Right lobe of liver (tissue), 4 donors: ENCODE results near the gene BACE1-AS.

Experiments used
- POLR2A ChIP-seq: fragments of 450-650 bp; IDR thresholded peaks from one replicate; pipeline ENCODE4 v1.6.1; 2017; ENCODE audit warnings: antibody characterized with exemption, mild to moderate bottlenecking
- TF ChIP-seq, protein P1 (sequence below), 4 donors: fragments of 200-600 bp in 3 of 4; fragments of 450-650 bp in 1 of 4; IDR thresholded peaks; one replicate each; pipeline versions ENCODE4 v1.5.1 to v1.8.0; 2016 to 2022; ENCODE audit warnings: antibody characterized with exemption in 4 of 4, mild to moderate bottlenecking in 2 of 4
- donor health status: DM: no; HTN: no; CAD: no.
- donor health status: DM: no; HTN: no; CAD: no.
- donor health status: DM: no; HTN: yes; CAD: no.

DNA sequence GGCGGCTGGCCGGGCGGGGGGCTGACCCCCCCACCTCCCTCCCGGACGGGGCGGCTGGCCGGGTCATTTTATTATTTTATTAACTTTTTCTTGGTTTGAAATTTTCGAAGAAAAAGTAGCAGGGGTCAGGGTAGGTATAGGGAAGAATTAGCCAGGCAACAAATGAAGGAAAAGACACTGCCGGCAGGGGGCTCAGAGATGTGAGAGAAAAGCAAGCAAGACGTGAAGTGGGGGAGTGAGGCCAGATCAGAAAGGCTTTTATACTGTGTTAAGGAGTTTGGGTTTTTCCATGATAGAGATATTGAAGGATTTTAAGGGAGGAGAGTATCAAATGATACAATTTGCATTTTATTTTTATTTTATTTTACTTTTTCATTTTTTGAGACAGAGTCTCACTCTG, 39.6 kb upstream of the BACE1-AS start:
- TF ChIP-seq, protein P1, sequence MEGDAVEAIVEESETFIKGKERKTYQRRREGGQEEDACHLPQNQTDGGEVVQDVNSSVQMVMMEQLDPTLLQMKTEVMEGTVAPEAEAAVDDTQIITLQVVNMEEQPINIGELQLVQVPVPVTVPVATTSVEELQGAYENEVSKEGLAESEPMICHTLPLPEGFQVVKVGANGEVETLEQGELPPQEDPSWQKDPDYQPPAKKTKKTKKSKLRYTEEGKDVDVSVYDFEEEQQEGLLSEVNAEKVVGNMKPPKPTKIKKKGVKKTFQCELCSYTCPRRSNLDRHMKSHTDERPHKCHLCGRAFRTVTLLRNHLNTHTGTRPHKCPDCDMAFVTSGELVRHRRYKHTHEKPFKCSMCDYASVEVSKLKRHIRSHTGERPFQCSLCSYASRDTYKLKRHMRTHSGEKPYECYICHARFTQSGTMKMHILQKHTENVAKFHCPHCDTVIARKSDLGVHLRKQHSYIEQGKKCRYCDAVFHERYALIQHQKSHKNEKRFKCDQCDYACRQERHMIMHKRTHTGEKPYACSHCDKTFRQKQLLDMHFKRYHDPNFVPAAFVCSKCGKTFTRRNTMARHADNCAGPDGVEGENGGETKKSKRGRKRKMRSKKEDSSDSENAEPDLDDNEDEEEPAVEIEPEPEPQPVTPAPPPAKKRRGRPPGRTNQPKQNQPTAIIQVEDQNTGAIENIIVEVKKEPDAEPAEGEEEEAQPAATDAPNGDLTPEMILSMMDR (IDR thresholded peaks at IDR 0.05) = no peak
- TF ChIP-seq POLR2A = no peak
